Activated CD8-positive, alpha-beta memory T cell treated with anti-CD3 and anti-CD28 coated beads for 36 hours (primary cell): ENCODE measurements around the gene MB. TPM values are rescaled to one million over a fixed set of nuclear protein-coding genes. Genes with fewer than 3 reads are reported as not detected.
"Not testable (repeated sequence)": the region's sequence is repeated elsewhere in the genome, so short reads cannot be mapped to it uniquely, and the experiment has no call there.

Experiments
- CTCF ChIA-PET: fragments of 350-600 bp; sonication (Branson Sonifier 250); formaldehyde crosslinking; loops from one replicate; lab custom pipeline; 2021; ENCODE audit warnings: antibody characterized with exemption; lab: Charles Lee
- POLR2A ChIA-PET: fragments of 350-600 bp; sonication (Branson Sonifier 250); formaldehyde crosslinking; loops from one replicate; lab custom pipeline; 2021; ENCODE audit warnings: antibody characterized with exemption; lab: Charles Lee
- total RNA-seq, 2 experiments: library from RNA; stranded (reverse); gene quantifications; one replicate each; pipeline ENCODE4 v1.2.3, GENCODE V29; 2021

MB gene
- 1 to 10 TPM; 1.5 to 1.8 TPM for total RNA-seq

DNA sequence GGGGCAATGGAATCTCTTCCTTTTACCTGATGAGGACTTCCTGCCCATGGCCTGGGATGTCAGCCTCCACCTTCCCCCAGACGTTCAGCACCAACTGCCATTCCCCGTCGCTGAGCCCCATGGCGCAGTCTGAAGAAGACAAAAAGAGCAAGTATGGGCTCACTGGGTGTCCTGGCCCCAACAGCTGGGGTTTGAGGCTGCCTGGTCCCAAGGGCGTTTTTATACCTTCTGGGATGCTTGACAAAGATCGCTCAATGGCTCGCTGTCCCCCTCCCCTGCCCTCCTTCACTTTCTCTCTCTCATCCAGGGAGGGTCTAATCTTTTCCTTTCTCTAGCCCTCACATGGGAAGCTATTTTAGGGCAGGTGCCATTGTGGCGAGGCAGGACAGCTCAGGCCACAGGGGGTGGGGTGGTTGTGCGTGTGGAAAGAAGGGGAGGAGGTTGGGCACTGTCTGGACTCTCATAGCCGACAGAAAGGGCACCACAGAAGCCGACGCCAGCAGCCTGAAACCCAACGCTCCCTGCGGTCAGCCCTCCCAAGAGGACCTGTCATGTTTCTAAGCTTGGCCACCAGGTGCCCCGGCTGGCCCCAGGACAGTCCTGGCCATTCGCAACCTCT lies at the start of gene MB:
Gene MB, minus strand, starts transcription at position 193 of the 619 bp plus-strand sequence. Its CDS starts 72 bp downstream, at position 121.
- ChIA-PET CTCF (interaction anchor here (1.4 kb wide), 1 partner anchor 507 kb away, joined by 4 read pairs; no protein-coding TSS in a partner anchor), POLR2A (no interaction called here)

GRCh38 chr22:35666699-35667098 lies 49.6 kb upstream of the MB start:
- POLR2A ChIA-PET: not testable (repeated sequence)

DNA sequence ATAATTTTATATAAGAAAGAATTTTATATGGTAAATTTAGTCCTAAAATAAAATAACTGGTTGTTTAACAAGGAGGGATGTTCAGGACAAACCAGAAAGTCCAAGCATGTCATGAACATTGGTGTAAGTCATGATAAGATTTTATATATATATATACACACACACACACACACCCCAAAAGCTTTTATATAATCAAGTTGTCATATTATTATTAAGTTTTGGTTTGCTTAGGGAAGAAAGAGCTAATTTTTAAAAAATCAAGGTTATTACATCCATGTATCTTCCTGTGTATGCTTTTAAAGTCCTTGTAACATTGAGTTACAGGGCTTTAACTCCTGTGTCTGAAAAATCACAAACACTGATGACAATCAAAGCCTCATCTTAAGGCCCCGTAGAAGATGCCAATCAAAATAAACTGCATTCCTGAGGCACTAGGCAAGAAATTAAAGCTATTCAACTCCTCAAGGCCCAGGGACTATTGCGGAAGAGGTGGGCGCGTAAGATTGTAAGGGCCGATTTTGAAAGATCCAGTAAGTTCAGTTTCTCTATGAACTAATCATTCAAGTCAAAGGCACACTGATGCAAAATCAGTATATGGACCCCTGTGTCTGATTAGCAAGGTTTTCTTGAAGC lies 47.9 kb upstream of the MB start:
- POLR2A ChIA-PET: interaction anchor here (1.1 kb wide), 1 partner anchor 16 kb away, joined by 5 read pairs; no protein-coding TSS in a partner anchor
- CTCF ChIA-PET: interaction anchor here (2.1 kb wide), 1 partner anchor 17 kb away, joined by 9 read pairs; the partner anchor contains the start of gene APOL6

More at GRCh38 chr22:35666699-35667098, 49.6 kb upstream of the MB start:
- CTCF ChIA-PET: not testable (repeated sequence)

- ChIA-PET CTCF (interaction anchor here (0.7 to 2.1 kb wide), 3 partner anchors 15 to 23 kb away, joined by 4 to 9 read pairs (median 4); partner anchors contain the start of gene APOL6), POLR2A (interaction anchor here (3.4 kb wide), 1 partner anchor 15 kb away, joined by 29 read pairs; the partner anchor contains the start of gene APOL6)
Measured at GRCh38 chr22:35663371-35663770, 46.2 kb upstream of the MB start.

- ChIA-PET POLR2A (interaction anchor here (3.4 kb wide), 1 partner anchor 14 kb away, joined by 29 read pairs; the partner anchor contains the start of gene APOL6), CTCF (interaction anchor here (0.7 to 2.1 kb wide), 2 partner anchors 15 to 23 kb away, joined by 4 to 9 read pairs; partner anchors contain the start of gene APOL6)
Measured at GRCh38 chr22:35662914-35663313, 45.8 kb upstream of the MB start.

- ChIA-PET POLR2A (interaction anchor here (3.4 kb wide), 1 partner anchor 13 kb away, joined by 29 read pairs; the partner anchor contains the start of gene APOL6), CTCF (interaction anchor here (1.6 kb wide), 1 partner anchor 13 kb away, joined by 4 read pairs; the partner anchor contains the start of gene APOL6)
Measured at GRCh38 chr22:35661464-35661863, 44.3 kb upstream of the MB start.

DNA sequence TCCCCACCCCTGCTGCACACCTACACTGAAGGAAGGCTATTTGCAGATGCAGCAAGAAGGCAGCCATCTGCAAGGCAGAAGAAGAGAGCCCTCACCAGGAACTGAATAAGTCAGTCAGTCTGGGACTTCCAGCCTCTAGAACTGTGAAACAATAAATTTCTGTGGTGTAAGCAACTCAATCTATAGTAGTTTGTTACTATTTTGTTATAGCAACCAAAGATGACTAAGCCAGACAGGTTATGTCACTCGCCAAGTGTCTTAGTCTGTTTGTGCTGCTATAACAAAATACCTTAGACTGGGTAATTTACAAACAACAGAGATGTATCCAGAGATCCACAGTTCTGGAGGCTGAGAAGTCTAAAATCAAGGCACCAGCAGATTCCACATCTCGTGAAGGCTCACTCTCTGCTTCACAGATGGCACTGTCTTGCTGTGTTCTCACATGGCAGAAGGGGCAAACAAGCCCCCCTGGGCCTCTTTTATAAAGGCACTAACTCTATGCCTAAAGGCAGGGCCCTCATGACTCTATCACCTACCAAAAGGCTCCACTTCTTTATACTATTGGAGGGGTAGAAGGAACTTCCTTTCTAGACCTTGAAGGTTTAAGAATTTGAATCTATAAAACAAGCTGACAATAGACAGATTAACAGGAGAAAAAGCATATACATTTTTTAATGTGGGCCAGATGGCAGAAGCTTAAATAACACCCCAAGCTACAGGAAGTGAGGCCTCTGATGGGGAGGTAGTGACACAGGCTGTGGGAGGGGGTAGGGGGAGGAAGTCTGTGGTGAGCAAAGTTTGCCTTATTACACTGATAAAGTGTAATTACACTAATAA lies 43.4 kb upstream of the MB start:
- CTCF ChIA-PET: interaction anchor here (1.6 kb wide), 1 partner anchor 12 kb away, joined by 4 read pairs; the partner anchor contains the start of gene APOL6
- POLR2A ChIA-PET: interaction anchor here (3.4 kb wide), 1 partner anchor 12 kb away, joined by 29 read pairs; the partner anchor contains the start of gene APOL6

DNA sequence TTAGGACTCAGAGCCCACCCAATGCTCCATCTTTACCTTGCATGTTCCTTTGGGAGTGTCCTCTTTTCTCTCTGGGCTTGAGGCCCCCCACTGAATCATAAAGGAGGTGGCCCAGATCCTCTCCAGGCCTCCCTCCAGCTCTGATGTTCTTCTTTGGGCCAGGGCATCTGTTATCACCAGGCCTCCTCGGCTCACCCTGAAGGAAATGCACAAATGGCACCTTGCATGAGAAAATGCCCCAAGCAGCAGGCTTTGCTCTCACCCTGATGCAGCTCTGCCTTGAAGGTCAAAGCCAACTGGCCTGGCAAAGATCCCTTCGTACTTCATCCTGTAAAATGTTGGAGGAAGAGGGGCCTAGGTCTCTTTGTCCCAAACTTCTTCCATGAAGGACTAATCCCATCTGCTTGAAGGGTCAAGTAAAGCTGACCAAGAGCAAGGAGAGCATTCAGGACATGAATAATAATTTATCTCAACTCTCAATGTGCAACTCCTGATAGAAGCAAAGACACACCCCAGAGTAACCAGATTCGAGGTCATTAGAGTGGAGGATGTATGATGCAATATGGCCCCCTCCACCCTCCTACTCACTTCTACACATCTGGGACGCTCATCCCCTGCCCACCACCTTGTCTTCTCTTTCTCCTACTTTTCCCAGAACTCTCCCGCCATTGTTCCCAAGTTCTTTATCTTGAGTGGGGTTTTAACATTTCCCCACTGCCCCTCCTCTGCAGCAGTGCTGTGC lies 40.6 kb upstream of the MB start:
- POLR2A ChIA-PET: no interaction called here
- CTCF ChIA-PET: interaction anchor here (1.3 kb wide), 1 partner anchor 9 kb away, joined by 4 read pairs; no protein-coding TSS in a partner anchor

DNA sequence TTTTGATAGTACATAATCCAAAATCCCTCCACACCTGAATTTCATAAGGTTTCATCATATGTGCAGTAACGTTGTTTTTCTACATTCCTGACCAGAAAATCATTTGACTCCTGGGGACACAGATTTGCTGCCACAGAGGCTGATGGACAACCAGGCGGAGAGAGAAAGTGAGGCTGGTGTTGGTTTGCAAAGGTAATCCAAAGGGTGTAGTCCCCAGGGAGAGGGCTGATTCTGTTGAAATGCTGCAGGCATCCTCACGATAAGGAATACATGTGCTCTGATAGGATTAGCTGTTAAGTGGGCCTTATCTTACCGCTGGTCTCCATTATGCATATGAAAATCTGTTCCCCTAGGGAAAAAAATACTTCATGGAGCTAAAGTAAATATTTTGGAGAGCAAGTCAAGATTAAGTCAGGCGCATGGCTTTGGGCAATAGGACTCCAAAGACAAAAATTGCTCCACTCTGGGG lies 39.2 kb upstream of the MB start:
- CTCF ChIA-PET: no interaction called here
- POLR2A ChIA-PET: interaction anchor here (0.6 kb wide), 2 partner anchors 8 to 237 kb away, joined by 3 read pairs; no protein-coding TSS in a partner anchor

GRCh38 chr22:35653824-35654223 lies 36.7 kb upstream of the MB start:
- POLR2A ChIA-PET: no interaction called here
- CTCF ChIA-PET: no interaction called here

DNA sequence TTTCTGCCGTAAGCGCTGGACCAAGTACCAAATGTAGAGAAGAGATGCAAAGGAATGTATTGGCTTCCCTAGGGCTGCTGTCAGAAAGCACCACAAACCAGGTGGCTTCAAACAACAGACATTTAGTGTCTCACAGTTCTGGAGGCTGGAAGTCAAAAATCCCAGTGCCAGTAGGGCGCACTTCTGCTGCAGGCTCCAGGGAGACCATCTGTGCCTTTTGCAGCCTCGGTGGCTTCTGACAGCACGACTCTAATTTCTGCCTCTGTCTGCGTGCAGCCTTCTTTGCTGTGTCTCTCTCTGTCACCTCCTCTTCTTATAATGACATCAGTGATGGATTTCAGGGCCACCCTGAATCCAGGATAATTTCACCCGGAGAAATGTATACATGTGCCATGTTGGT lies 34.0 kb upstream of the MB start:
- CTCF ChIA-PET: interaction anchor here (0.7 kb wide), 1 partner anchor 22 kb away, joined by 3 read pairs; no protein-coding TSS in a partner anchor
- POLR2A ChIA-PET: no interaction called here

- ChIA-PET POLR2A (interaction anchor here (0.6 to 2.3 kb wide), 3 partner anchors 9 to 15 kb away, joined by 3 to 29 read pairs (median 5); no protein-coding TSS in a partner anchor), CTCF (interaction anchor here (0.7 to 1.0 kb wide), 2 partner anchors 9 to 32 kb away, joined by 3 to 4 read pairs; no protein-coding TSS in a partner anchor)
Measured at GRCh38 chr22:35649636-35650250, 32.6 kb upstream of the MB start.

DNA sequence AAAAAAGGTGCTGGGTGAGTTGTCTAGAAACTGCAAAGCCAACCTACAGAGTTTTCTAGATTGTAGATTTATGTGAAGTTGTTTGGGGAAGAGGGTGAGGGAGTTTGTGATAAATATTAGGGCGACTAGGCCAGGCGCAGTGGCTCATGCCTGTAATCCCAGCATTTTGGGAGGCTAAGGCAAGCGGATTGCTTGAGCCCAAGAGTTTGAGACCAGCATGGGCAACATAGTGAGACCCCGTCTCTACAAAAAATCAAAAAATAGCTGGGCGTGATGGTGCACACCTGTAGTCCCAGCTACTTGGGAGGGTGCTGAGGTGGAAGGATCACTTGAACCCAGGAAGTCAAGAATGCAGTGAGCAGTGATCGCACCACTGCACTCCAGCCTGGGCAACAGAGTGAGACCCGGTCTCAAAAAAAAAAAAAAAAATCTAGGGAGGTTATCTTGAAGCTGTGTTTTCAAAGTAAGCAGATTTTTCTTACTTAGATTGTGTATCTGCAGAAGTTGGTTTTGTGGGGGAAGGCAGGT lies 32.0 kb upstream of the MB start:
- ChIA-PET POLR2A (interaction anchor here (0.6 to 2.3 kb wide), 5 partner anchors 7 to 986 kb away, joined by 3 to 29 read pairs (median 5); no protein-coding TSS in a partner anchor), CTCF (interaction anchor here (0.7 to 1.6 kb wide), 5 partner anchors 9 to 32 kb away, joined by 3 to 9 read pairs (median 4); no protein-coding TSS in a partner anchor)

GRCh38 chr22:35648066-35649025 lies 31.2 kb upstream of the MB start, which contains the start of gene APOL6:
TSS of gene APOL6 (plus strand) at chr22:35648446. CDS start at chr22:35656426, 7,980 bp downstream.
- POLR2A ChIA-PET: interaction anchor here (0.6 to 2.3 kb wide), 5 partner anchors 8 to 987 kb away, joined by 3 to 29 read pairs (median 3); no protein-coding TSS in a partner anchor
- CTCF ChIA-PET: interaction anchor here (0.8 to 1.6 kb wide), 9 partner anchors 10 to 476 kb away, joined by 3 to 9 read pairs (median 3); no protein-coding TSS in a partner anchor

GRCh38 chr22:35645646-35646045 lies 28.5 kb upstream of the MB start:
- ChIA-PET POLR2A (no interaction called here), CTCF (interaction anchor here (1.3 kb wide), 1 partner anchor 420 kb away, joined by 3 read pairs; no protein-coding TSS in a partner anchor)
